ENCODE measurements around the gene AFF1.

AFF1 gene

GRCh38 chr4:87025614-87026041 lies 90.8 kb downstream of the AFF1 start:
- Histone ChIP-seq H3K4me3 (ENCODE audit: low read length in 2 of 2) (no peak overlapping the region), H3K9ac (ENCODE audit: low read depth, low read length, poor library complexity) (no peak overlapping the region), H3K27me3 (ENCODE audit: control insufficient read depth in 3 of 3, insufficient read depth in 3 of 3, low read depth in 1 of 3, low read length in 3 of 3) (no peaks in the 10 kb centered on the region), H2AK5ac (ENCODE audit: low read depth, low read length) (no peak overlapping the region), H2BK120ac (ENCODE audit: low read depth, low read length) (no peak overlapping the region), H4K91ac (ENCODE audit: low read depth, low read length, poor library complexity) (no peak overlapping the region), H2AFZ (ENCODE audit: low read length) (no peak overlapping the region), H2BK12ac (ENCODE audit: low read length) (no peak overlapping the region), H3K18ac (ENCODE audit: low read length) (no peak overlapping the region), H3K27ac (replicated peaks; ENCODE audit: low read length) (no peak overlapping the region), H3K4me1 (ENCODE audit: control insufficient read depth in 2 of 2, insufficient read depth in 1 of 2, low read depth in 1 of 2, low read length in 2 of 2) (peaks cover 6 to 19% of the 10 kb centered on the region in 2 donors), H4K8ac (ENCODE audit: low read depth, low read length) (no peak overlapping the region), H3K23ac (ENCODE audit: low read depth, low read length, poor library complexity) (no peak overlapping the region), H3K9me3 (replicated peaks in 1 of 2; ENCODE audit: control insufficient read depth in 2 of 2, insufficient read depth in 1 of 2, low read depth in 1 of 2, low read length in 2 of 2) (no peaks in the 10 kb centered on the region), H2BK5ac (ENCODE audit: low read length) (no peak overlapping the region), H3K4ac (ENCODE audit: low read length) (no peak overlapping the region), H2BK15ac (ENCODE audit: low read length) (no peak overlapping the region), H3K4me2 (ENCODE audit: insufficient read depth, low read length, poor library complexity, severe bottlenecking) (no peak overlapping the region), H3K36me3 (replicated peaks in 1 of 2; ENCODE audit: control insufficient read depth in 2 of 2, insufficient read depth in 2 of 2, low read length in 2 of 2) (no peaks in the 10 kb centered on the region), H3K79me1 (ENCODE audit: low read depth, low read length) (no peaks in the 10 kb centered on the region), H3K14ac (ENCODE audit: low read length) (no peak overlapping the region)
- no CpG with 5 or more reads among the region's 6 CpGs for WGBS, 2 donors (ENCODE audit: extremely low coverage in 2 of 2, insufficient read length in 2 of 2, insufficient replicate concordance in 1 of 2)
- DNase-seq (ENCODE audit: low spot score) = no peak

GRCh38 chr4:87026800-87027495 lies 92.1 kb downstream of the AFF1 start:
- Histone ChIP-seq H2BK120ac (ENCODE audit: low read depth, low read length) (no peak overlapping the region), H2BK5ac (ENCODE audit: low read length) (no peak overlapping the region), H3K79me1 (ENCODE audit: low read depth, low read length) (no peaks in the 10 kb centered on the region), H3K4me3 (ENCODE audit: low read length in 2 of 2) (no peak overlapping the region), H3K23ac (ENCODE audit: low read depth, low read length, poor library complexity) (no peak overlapping the region), H4K91ac (ENCODE audit: low read depth, low read length, poor library complexity) (no peak overlapping the region), H3K36me3 (replicated peaks in 1 of 2; ENCODE audit: control insufficient read depth in 2 of 2, insufficient read depth in 2 of 2, low read length in 2 of 2) (no peaks in the 10 kb centered on the region), H3K18ac (ENCODE audit: low read length) (no peak overlapping the region), H2BK15ac (ENCODE audit: low read length) (no peak overlapping the region), H2AFZ (ENCODE audit: low read length) (no peak overlapping the region), H3K27ac (replicated peaks; ENCODE audit: low read length) (no peak overlapping the region), H3K27me3 (ENCODE audit: control insufficient read depth in 3 of 3, insufficient read depth in 3 of 3, low read depth in 1 of 3, low read length in 3 of 3) (no peaks in the 10 kb centered on the region), H3K9me3 (replicated peaks in 1 of 2; ENCODE audit: control insufficient read depth in 2 of 2, insufficient read depth in 1 of 2, low read depth in 1 of 2, low read length in 2 of 2) (no peaks in the 10 kb centered on the region), H3K4ac (ENCODE audit: low read length) (no peak overlapping the region), H2BK12ac (ENCODE audit: low read length) (no peak overlapping the region), H3K4me1 (ENCODE audit: control insufficient read depth in 2 of 2, insufficient read depth in 1 of 2, low read depth in 1 of 2, low read length in 2 of 2) (peaks cover 19 to 24% of the 10 kb centered on the region in 2 donors), H3K4me2 (ENCODE audit: insufficient read depth, low read length, poor library complexity, severe bottlenecking) (no peak overlapping the region), H2AK5ac (ENCODE audit: low read depth, low read length) (no peak overlapping the region), H3K9ac (ENCODE audit: low read depth, low read length, poor library complexity) (no peak overlapping the region), H4K8ac (ENCODE audit: low read depth, low read length) (no peak overlapping the region), H3K14ac (ENCODE audit: low read length) (no peak overlapping the region)
- no CpG with 5 or more reads among the region's 4 CpGs for WGBS, 2 donors (ENCODE audit: extremely low coverage in 2 of 2, insufficient read length in 2 of 2, insufficient replicate concordance in 1 of 2)
- no peak for DNase-seq (ENCODE audit: low spot score)

GRCh38 chr4:87029356-87029755 lies 94.5 kb downstream of the AFF1 start:
- Histone ChIP-seq H3K79me1 (ENCODE audit: low read depth, low read length) (no peaks in the 10 kb centered on the region), H3K9ac (ENCODE audit: low read depth, low read length, poor library complexity) (no peak overlapping the region), H3K36me3 (replicated peaks in 1 of 2; ENCODE audit: control insufficient read depth in 2 of 2, insufficient read depth in 2 of 2, low read length in 2 of 2) (no peaks in the 10 kb centered on the region), H2BK120ac (ENCODE audit: low read depth, low read length) (no peak overlapping the region), H2BK12ac (ENCODE audit: low read length) (no peak overlapping the region), H4K8ac (ENCODE audit: low read depth, low read length) (no peak overlapping the region), H4K91ac (ENCODE audit: low read depth, low read length, poor library complexity) (no peak overlapping the region), H2AK5ac (ENCODE audit: low read depth, low read length) (no peak overlapping the region), H3K23ac (ENCODE audit: low read depth, low read length, poor library complexity) (no peak overlapping the region), H2BK15ac (ENCODE audit: low read length) (no peak overlapping the region), H3K4me1 (ENCODE audit: control insufficient read depth in 2 of 2, insufficient read depth in 1 of 2, low read depth in 1 of 2, low read length in 2 of 2) (peaks cover 31 to 42% of the 10 kb centered on the region in 2 donors), H2BK5ac (ENCODE audit: low read length) (no peak overlapping the region), H3K9me3 (replicated peaks in 1 of 2; ENCODE audit: control insufficient read depth in 2 of 2, insufficient read depth in 1 of 2, low read depth in 1 of 2, low read length in 2 of 2) (no peaks in the 10 kb centered on the region), H3K4me2 (ENCODE audit: insufficient read depth, low read length, poor library complexity, severe bottlenecking) (no peak overlapping the region), H3K4me3 (ENCODE audit: low read length in 2 of 2) (no peak overlapping the region), H3K27me3 (ENCODE audit: control insufficient read depth in 3 of 3, insufficient read depth in 3 of 3, low read depth in 1 of 3, low read length in 3 of 3) (no peaks in the 10 kb centered on the region), H2AFZ (ENCODE audit: low read length) (no peak overlapping the region), H3K27ac (replicated peaks; ENCODE audit: low read length) (no peak overlapping the region), H3K4ac (ENCODE audit: low read length) (no peak overlapping the region), H3K18ac (ENCODE audit: low read length) (no peak overlapping the region), H3K14ac (ENCODE audit: low read length) (no peak overlapping the region)
- no peak for DNase-seq (ENCODE audit: low spot score)
- no CpG with 5 or more reads among the region's 5 CpGs for WGBS, 2 donors (ENCODE audit: extremely low coverage in 2 of 2, insufficient read length in 2 of 2, insufficient replicate concordance in 1 of 2)

GRCh38 chr4:87030124-87030523 lies 95.3 kb downstream of the AFF1 start:
- Histone ChIP-seq H3K79me1 (ENCODE audit: low read depth, low read length) (no peaks in the 10 kb centered on the region), H3K4me1 (ENCODE audit: control insufficient read depth in 2 of 2, insufficient read depth in 1 of 2, low read depth in 1 of 2, low read length in 2 of 2) (peaks cover 30 to 45% of the 10 kb centered on the region in 2 donors)

More at GRCh38 chr4:87030124-87030523, 95.3 kb downstream of the AFF1 start:
- Histone ChIP-seq H3K18ac (ENCODE audit: low read length) (no peak overlapping the region), H3K14ac (ENCODE audit: low read length) (no peak overlapping the region), H4K91ac (ENCODE audit: low read depth, low read length, poor library complexity) (no peak overlapping the region), H3K9ac (ENCODE audit: low read depth, low read length, poor library complexity) (no peak overlapping the region), H3K27me3 (ENCODE audit: control insufficient read depth in 3 of 3, insufficient read depth in 3 of 3, low read depth in 1 of 3, low read length in 3 of 3) (no peaks in the 10 kb centered on the region), H3K4ac (ENCODE audit: low read length) (no peak overlapping the region), H3K9me3 (replicated peaks in 1 of 2; ENCODE audit: control insufficient read depth in 2 of 2, insufficient read depth in 1 of 2, low read depth in 1 of 2, low read length in 2 of 2) (no peaks in the 10 kb centered on the region), H3K4me2 (ENCODE audit: insufficient read depth, low read length, poor library complexity, severe bottlenecking) (no peak overlapping the region), H4K8ac (ENCODE audit: low read depth, low read length) (no peak overlapping the region), H3K23ac (ENCODE audit: low read depth, low read length, poor library complexity) (no peak overlapping the region), H2AK5ac (ENCODE audit: low read depth, low read length) (no peak overlapping the region), H3K27ac (replicated peaks; ENCODE audit: low read length) (no peak overlapping the region), H2BK5ac (ENCODE audit: low read length) (no peak overlapping the region), H3K36me3 (replicated peaks in 1 of 2; ENCODE audit: control insufficient read depth in 2 of 2, insufficient read depth in 2 of 2, low read length in 2 of 2) (no peaks in the 10 kb centered on the region), H2AFZ (ENCODE audit: low read length) (no peak overlapping the region), H2BK15ac (ENCODE audit: low read length) (no peak overlapping the region), H2BK12ac (ENCODE audit: low read length) (no peak overlapping the region), H3K4me3 (ENCODE audit: low read length in 2 of 2) (no peak overlapping the region), H2BK120ac (ENCODE audit: low read depth, low read length) (no peak overlapping the region)
- no peak for DNase-seq (ENCODE audit: low spot score)
- no CpG with 5 or more reads among the region's 4 CpGs for WGBS, 2 donors (ENCODE audit: extremely low coverage in 2 of 2, insufficient read length in 2 of 2, insufficient replicate concordance in 1 of 2)
